Psoas muscle (tissue), 8 donors: ENCODE measurements around the gene SUGP2. TPM values are rescaled to one million over a fixed set of nuclear protein-coding genes. Genes with fewer than 3 reads are reported as not detected.

Experiments
- ATAC-seq, 4 donors: fragments of 200-7000 bp; cut with Tn5 transposase; one replicate each; pipeline ENCODE4 v1.9.1; 2020; ENCODE audit warnings: moderate library complexity in 3 of 4, mild to moderate bottlenecking in 2 of 4
- DNase-seq, 2 donors: peaks; one replicate each; pipeline ENCODE4 v3.0.0-alpha.2; 2020
- H3K27ac ChIP-seq: fragments of 200-600 bp; one replicate; pipeline ENCODE4 v1.8.0; 2022
- H3K27me3 ChIP-seq, 3 donors: fragments of 200-600 bp in 1 of 3; one replicate each; pipeline versions ENCODE4 v1.6.1 to v1.8.0; 2013 to 2022; ENCODE audit warnings: low read length in 2 of 3, mild to moderate bottlenecking in 2 of 3, moderate library complexity in 1 of 3; ENCODE audit not compliant: insufficient read depth in 3 of 3
- H3K36me3 ChIP-seq, 2 donors: fragments of 200-600 bp in 1 of 2; one replicate each; pipeline versions ENCODE4 v1.6.1 to v1.8.0; 2013 to 2022; ENCODE audit warnings: low read depth in 1 of 2, mild to moderate bottlenecking in 1 of 2, moderate library complexity in 1 of 2; ENCODE audit not compliant: insufficient read depth in 1 of 2
- H3K4me1 ChIP-seq: fragments of 200-600 bp; one replicate; pipeline ENCODE4 v1.8.0; 2022
- H3K4me3 ChIP-seq: fragments of 200-600 bp; one replicate; pipeline ENCODE4 v1.8.0; 2022; ENCODE audit warnings: mild to moderate bottlenecking
- H3K9me3 ChIP-seq: fragments of 200-600 bp; one replicate; pipeline ENCODE4 v1.8.0; 2022
- CTCF ChIP-seq: fragments of 200-600 bp; IDR thresholded peaks from one replicate; pipeline ENCODE4 v1.8.0; 2022; ENCODE audit warnings: antibody characterized with exemption
- WGBS, 3 donors: extraction: QIAGEN DNeasy Blood & Tissue Kit; methylation state at CpG; one replicate each; pipeline versions ENCODE4 v1.1.6 to v1.1.7; 2013; 5-methylcytosine and 5-hydroxymethylcytosine counted together
- intact Hi-C, 2 donors: fragments of 100-400 bp; cut with DNase I; formaldehyde crosslinking; loops; one replicate each; pipeline versions ENCODE4 v1.11.0 to v1.14.2; 2022
- polyA plus RNA-seq, 3 donors: library from polyadenylated mRNA; stranded (reverse); fragments of 200-250 nt; gene quantifications; one replicate each; pipeline ENCODE4 v1.2.3, GENCODE V29; 2013
- total RNA-seq, 4 donors: library from RNA; stranded (reverse); fragmentation: NEBNext Ultra II Directional in 2 of 4; extraction: Animal tissue kit (Norgen Biotek cat#: 25700) in 2 of 4; gene quantifications; one replicate each; pipeline versions ENCODE4 v1.2.1 to v1.2.4, GENCODE V29; 2021 to 2023
- donor health status: healthy with polysubstance abuse.
- donor health status: DM: no; HTN: no; CAD: no; lungs with moderate emphysema.
- donor health status: Bipolar disorder and iron deficiency.
- donor health status: healthy.
- donor health status: DM: yes; HTN: yes; CAD: no.
- donor health status: DM: no; HTN: no; CAD: no.
- donor health status: DM: no; HTN: no; CAD: no.
- donor health status: DM: yes; HTN: yes; CAD: no.

The SUGP2 gene
- total and polyA plus RNA-seq, 7 donors: 31.8 to 53.3 (median 43.9) TPM

- intact Hi-C loops: no loop called here
- H3K36me3 ChIP-seq: peaks cover 0 to 51% of the 10 kb centered on the region in 2 donors
- no peaks in the 10 kb centered on the region for H3K9me3 ChIP-seq
- H3K27ac ChIP-seq: no peak overlapping the region
- TF ChIP-seq CTCF: no peak
- no peak overlapping the region for H3K4me3 ChIP-seq
- WGBS, 3 donors: 93% methylated on average over 13 of the region's 13 CpGs
- DNase-seq (no peak), ATAC-seq (peak in 1 of 4 donors; percentile 16)
- H3K27me3 ChIP-seq: no peaks in the 10 kb centered on the region
- H3K4me1 ChIP-seq: peaks cover 6% of the 10 kb centered on the region
Observed at GRCh38 chr19:19042732-19043280, 9.5 kb upstream of the SUGP2 start.

GRCh38 chr19:19040417-19040816 is 7.1 kb upstream of the SUGP2 start:
- ATAC-seq: peak in 3 of 4 donors; percentile 55 to 70 (median 57)
- DNase-seq: peak; percentile 71 to 78
- intact Hi-C loops: no loop called here
- H3K4me1 ChIP-seq: peaks cover 15% of the 10 kb centered on the region
- H3K4me3 ChIP-seq: no peak overlapping the region
- H3K27me3 ChIP-seq: no peaks in the 10 kb centered on the region
- H3K36me3 ChIP-seq: peaks cover 0 to 41% of the 10 kb centered on the region in 2 donors
- 61 to 74% (median 65%) methylated on average over 7 of the region's 7 CpGs for whole genome bisulfite sequencing, 3 donors
- no peaks in the 10 kb centered on the region for H3K9me3 ChIP-seq
- TF ChIP-seq CTCF: no peak
- no peak overlapping the region for H3K27ac ChIP-seq

GRCh38 chr19:19039901-19040300 is 6.6 kb upstream of the SUGP2 start:
- Histone ChIP-seq H3K27ac (no peak overlapping the region), H3K4me1 (peaks cover 19% of the 10 kb centered on the region)

GRCh38 chr19:19034204-19034624 is 897 bp upstream of the SUGP2 start:
- intact Hi-C loops: no loop called here
- DNase-seq (peak in 1 of 2 donors; percentile 33), ATAC-seq (peak; percentile 47 to 57 (median 53))
- Histone ChIP-seq H3K4me3 (peak overlapping the region; percentile 89), H3K27ac (peak overlapping the region; percentile 99), H3K36me3 (peaks cover 0 to 29% of the 10 kb centered on the region in 2 donors), H3K9me3 (no peaks in the 10 kb centered on the region), H3K27me3 (no peaks in the 10 kb centered on the region), H3K4me1 (peaks cover 25% of the 10 kb centered on the region)
- TF ChIP-seq CTCF: no peak
- 8 to 9% (median 8%) methylated on average over 10 of the region's 10 CpGs for WGBS, 3 donors

More at GRCh38 chr19:19039901-19040300, 6.6 kb upstream of the SUGP2 start:
- Histone ChIP-seq H3K36me3 (peaks cover 0 to 37% of the 10 kb centered on the region in 2 donors), H3K4me3 (no peak overlapping the region), H3K27me3 (no peaks in the 10 kb centered on the region), H3K9me3 (no peaks in the 10 kb centered on the region)
- ATAC-seq: no peak
- WGBS, 3 donors: 72 to 83% (median 77%) methylated on average over 4 of the region's 4 CpGs
- intact Hi-C loops: no loop called here
- DNase-seq: no peak
- TF ChIP-seq CTCF: no peak

- Histone ChIP-seq H3K36me3 (peaks cover 3 to 38% of the 10 kb centered on the region in 2 donors), H3K4me1 (peaks cover 25% of the 10 kb centered on the region), H3K27me3 (no peaks in the 10 kb centered on the region), H3K4me3 (peak overlapping the region; percentile 89), H3K27ac (peak overlapping the region; percentile 99), H3K9me3 (no peaks in the 10 kb centered on the region)
- TF ChIP-seq CTCF: no peak
- WGBS, 3 donors: 0% methylated on average over 14 to 32 of the region's 32 CpGs
- ATAC-seq: peak in 2 of 4 donors; percentile 29 to 30
- intact Hi-C loops: no loop called here
- no peak for DNase-seq
Observed at GRCh38 chr19:19033176-19033425, 216 bp downstream of the SUGP2 start.
